ENCODE measurements around the gene MAML2. TPM values are rescaled to one million over a fixed set of nuclear protein-coding genes. Genes with fewer than 3 reads are reported as not detected.
"Not testable (repeated sequence)": the region's sequence is repeated elsewhere in the genome, so short reads cannot be mapped to it uniquely, and the experiment has no call there.

MAML2 gene
- total RNA-seq, 1 donor: 48.2 TPM

DNA sequence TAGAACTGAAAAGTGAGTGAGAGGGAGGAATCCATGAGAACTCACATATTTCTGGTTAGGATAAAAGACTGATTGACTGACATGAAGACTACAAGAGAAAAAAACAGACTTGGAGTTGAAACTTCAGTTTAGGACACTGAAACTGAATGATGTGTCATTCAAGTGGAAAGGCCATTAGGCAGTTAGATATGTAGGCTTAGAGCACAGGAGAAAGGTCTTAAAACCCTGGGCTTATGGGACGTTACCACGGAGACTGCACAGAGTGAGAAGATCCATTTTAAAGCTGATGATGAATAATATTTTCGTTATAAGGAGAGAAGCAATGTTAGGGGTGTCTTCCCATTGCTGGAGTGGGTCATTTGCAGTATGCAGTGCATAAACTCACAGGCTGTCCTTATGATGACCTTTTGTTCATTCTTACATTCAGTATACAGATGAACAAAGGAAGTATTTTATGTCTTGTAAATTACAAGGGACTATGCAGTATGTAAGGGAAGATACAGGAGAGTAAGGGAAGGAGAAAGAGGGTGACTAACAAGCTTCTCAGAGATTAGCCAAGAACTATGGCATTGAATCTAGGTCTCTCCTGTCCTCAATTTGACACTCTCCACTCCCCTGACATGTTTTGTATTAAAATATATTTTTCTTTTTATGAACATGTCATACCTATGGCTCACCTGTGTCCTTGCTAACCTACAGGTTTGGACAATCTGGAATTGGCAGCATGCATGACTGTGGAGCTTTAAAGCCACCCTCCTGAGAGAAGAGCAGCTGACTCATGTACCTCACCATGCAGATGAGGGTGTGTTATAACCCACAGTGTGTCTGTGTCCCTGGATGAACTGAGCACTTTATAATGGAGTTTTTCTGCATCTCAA is 63.7 kb downstream of the MAML2 start:
- H3K4me3 ChIP-seq (ENCODE audit: low read length): no peak overlapping the region
- no peaks in the 10 kb centered on the region for H3K27me3 ChIP-seq (ENCODE audit: insufficient read depth, low read length)
- H3K4me1 ChIP-seq (ENCODE audit: insufficient read depth, low read length): peaks cover 18% of the 10 kb centered on the region
- H3K9me3 ChIP-seq (ENCODE audit: low read depth, low read length): no peaks in the 10 kb centered on the region

DNA sequence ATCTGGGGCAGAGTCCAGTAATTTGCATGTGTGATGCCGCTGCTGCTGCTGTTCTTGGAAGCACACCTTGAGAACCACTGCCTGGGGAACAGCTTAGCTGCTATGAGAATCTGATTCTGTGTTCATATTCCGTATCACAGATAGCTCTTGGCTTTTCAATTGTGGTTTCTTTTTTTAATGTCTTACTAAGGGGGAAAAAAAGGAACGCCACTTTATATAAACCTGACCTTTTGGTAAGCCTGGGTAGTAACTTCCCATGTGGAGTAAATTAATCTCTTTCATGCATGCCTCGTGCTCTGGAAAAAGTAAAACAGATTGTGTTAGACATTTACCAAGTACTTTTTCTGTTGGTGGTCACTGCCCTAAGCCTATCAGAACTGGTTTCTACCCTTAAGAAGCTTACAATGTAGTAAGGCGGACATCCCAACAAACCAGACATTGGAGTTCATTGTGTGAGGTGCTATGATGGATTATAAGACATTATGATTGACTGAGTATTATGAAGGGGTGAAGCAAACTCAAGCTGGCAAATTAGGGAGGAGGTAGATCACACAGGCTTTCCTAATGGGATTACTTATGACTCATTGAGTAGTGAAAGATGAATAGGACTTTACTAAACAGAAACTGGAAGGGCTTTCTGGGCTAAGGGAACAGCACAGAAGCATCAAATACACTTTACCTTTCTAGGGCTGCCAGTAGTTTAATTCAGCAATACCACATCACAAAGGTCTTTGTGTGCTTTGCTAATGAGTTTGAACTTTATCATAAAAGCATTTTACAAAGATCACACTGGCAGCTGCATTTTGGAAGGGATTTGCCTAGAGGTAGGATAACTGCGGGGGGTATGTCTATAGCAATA is 64.7 kb downstream of the MAML2 start:
- Histone ChIP-seq H3K4me1 (ENCODE audit: insufficient read depth, low read length) (peaks cover 18% of the 10 kb centered on the region), H3K27me3 (ENCODE audit: insufficient read depth, low read length) (no peaks in the 10 kb centered on the region), H3K4me3 (ENCODE audit: low read length) (no peak overlapping the region), H3K9me3 (ENCODE audit: low read depth, low read length) (no peaks in the 10 kb centered on the region)

DNA sequence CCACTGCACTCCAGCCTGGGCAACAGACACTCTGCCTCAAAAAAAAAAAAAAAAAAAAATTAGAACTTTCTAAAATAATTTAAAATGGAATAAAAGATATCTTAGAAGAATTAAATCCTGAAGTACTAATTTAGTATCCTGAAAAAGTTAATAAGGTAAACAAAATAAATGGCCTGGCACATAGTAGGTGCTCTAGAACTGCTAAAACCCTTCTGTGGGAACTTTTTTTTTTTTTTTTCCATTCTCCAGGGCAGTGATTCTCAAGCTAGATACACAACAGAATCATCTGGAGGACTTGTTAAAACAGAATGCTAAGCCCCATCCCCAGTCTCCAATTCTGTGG is 65.3 kb downstream of the MAML2 start:
- no peak overlapping the region for H3K4me3 ChIP-seq (ENCODE audit: low read length)
- H3K9me3 ChIP-seq (ENCODE audit: low read depth, low read length): no peaks in the 10 kb centered on the region
- H3K27me3 ChIP-seq (ENCODE audit: insufficient read depth, low read length): no peaks in the 10 kb centered on the region
- H3K4me1 ChIP-seq (ENCODE audit: insufficient read depth, low read length): peaks cover 18% of the 10 kb centered on the region

DNA sequence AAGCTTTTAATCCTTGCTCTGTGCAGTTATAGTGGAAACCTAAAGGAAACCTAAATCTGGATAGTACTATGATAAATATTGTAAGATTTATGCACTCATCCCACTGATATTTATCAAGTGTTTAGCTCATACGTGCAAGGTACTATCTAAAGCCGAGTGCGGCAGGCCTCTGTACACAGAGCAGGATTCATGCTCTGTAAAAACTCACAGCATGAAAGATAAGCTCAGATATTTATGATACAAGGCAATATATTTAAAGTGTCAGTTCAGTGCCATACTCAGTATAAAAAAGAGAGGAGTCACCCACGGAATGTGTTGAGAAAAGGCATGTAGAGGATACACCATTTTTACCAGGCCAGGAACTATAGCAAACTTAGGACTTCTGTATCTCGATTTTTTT is 66.2 kb downstream of the MAML2 start:
- Histone ChIP-seq H3K4me1 (ENCODE audit: insufficient read depth, low read length) (peaks cover 18% of the 10 kb centered on the region), H3K27me3 (ENCODE audit: insufficient read depth, low read length) (no peaks in the 10 kb centered on the region), H3K4me3 (ENCODE audit: low read length) (no peak overlapping the region), H3K9me3 (ENCODE audit: low read depth, low read length) (no peaks in the 10 kb centered on the region)

DNA sequence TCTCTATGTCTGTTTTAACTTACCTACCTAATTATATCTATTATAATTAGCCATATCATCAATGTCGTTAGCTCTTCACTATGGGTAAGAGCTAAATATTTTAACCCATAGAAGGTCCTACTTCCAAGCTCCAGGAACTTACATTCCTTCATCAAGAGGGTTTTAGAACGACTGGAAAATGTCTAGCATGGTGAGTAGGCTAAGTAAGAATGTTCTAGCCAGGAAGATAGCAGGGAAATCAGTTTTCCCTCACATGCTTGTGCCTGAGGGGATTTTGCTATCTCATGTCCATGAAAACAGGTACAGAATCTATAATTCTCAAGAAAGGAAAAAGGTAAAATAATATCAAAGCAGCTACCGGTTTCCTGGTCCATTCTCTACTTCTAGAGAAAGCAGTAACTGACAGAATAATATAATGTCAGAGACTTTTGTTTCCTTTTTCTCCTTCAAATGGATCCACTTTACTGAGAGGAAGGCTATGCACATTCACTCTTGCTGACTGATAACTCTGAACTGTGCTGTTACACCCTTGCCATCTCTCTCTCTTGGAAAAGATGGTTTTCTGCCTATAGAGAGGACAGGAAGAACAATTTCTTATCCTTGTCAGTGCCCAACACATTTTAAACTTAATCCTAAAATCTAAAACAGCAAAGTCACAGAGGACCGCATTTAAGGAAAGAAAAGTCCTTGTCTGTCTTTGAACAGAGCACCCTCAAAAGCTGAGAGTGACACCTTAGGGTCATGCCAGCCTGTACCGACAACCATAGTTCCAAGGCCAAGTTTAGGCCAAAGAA is 67.0 kb downstream of the MAML2 start:
- Histone ChIP-seq H3K27me3 (ENCODE audit: insufficient read depth, low read length) (no peaks in the 10 kb centered on the region), H3K4me1 (ENCODE audit: insufficient read depth, low read length) (peaks cover 18% of the 10 kb centered on the region), H3K9me3 (ENCODE audit: low read depth, low read length) (no peaks in the 10 kb centered on the region), H3K4me3 (ENCODE audit: low read length) (no peak overlapping the region)

DNA sequence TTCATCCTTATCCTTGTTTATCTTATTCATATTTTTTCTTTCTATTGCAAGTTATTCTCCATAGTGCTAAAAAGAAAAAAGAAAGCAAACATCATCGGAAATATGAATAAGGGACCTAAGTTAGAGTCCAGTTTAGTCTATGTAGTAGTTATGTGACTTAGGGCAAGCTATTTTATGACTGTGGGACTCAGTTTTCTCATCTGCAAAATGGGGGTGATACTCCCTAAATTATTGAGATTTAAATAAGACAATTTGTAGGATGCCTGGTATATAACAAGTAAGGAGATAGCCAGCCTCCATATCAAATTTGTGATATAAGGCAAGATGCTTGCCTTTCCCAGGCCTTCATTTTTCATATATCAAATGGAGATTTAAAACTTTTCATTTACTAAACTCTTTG is 69.5 kb downstream of the MAML2 start:
- Histone ChIP-seq H3K9me3 (ENCODE audit: low read depth, low read length) (no peaks in the 10 kb centered on the region), H3K27me3 (ENCODE audit: insufficient read depth, low read length) (no peaks in the 10 kb centered on the region), H3K4me1 (ENCODE audit: insufficient read depth, low read length) (peaks cover 10% of the 10 kb centered on the region), H3K4me3 (ENCODE audit: low read length) (no peak overlapping the region)

DNA sequence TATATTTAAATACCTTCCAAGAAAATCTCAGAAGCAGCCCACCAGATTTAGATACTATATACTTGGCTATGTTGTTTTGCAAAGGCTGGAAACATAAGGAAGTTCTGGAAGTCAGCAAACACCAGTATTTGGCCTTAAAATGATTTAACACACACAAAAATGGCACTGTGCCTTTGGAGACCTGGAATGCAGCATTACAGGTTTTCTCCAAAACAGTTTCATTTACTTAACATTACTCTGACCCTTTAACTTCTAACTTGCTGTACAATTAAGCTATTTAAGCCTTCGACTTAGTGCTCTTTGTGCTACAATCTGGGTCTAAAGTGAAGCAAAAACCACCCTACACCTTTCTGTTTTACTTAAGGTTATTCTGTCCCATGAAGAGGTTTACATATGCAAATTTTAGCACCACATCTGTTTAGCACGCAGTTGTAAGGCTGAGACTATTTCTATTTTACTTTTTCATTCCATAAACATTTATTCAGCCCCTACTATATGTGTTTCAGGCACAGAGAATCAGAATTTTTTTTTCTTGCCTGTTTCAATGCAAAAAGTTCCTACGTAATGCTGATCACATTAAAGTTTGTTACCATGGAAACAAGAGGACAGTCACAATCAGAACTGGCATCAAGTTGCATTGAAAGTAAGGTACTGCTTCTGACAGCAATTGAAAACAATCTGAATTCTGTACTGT is 70.3 kb downstream of the MAML2 start:
- Histone ChIP-seq H3K27me3 (ENCODE audit: insufficient read depth, low read length) (no peaks in the 10 kb centered on the region), H3K4me3 (ENCODE audit: low read length) (no peak overlapping the region)

DNA sequence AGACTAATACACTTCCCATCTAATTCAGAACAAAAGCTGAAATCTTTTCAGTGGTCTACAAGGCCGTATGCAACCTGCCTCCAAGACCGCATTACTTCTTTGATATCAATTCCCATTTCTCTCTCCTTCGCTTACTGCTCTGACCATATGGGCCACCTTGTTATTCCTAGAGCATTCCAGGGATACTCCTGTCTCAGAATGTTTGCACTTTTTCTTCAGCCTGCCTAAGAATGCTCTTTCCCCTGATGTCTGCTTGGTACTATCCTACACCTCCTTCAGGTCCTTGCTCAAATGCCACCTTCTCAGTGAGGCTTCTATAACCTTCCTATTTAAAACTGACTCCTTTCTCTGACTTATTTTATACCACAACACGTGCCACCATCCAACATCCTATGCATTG is 71.2 kb downstream of the MAML2 start:
- no peak overlapping the region for H3K4me3 ChIP-seq (ENCODE audit: low read length)
- no peaks in the 10 kb centered on the region for H3K9me3 ChIP-seq (ENCODE audit: low read depth, low read length)
- peaks cover 25% of the 10 kb centered on the region for H3K4me1 ChIP-seq (ENCODE audit: insufficient read depth, low read length)
- no peaks in the 10 kb centered on the region for H3K27me3 ChIP-seq (ENCODE audit: insufficient read depth, low read length)

More for the DNA sequence above, 70.3 kb downstream of the MAML2 start:
- Histone ChIP-seq H3K4me1 (ENCODE audit: insufficient read depth, low read length) (peaks cover 18% of the 10 kb centered on the region), H3K9me3 (ENCODE audit: low read depth, low read length) (no peaks in the 10 kb centered on the region)

DNA sequence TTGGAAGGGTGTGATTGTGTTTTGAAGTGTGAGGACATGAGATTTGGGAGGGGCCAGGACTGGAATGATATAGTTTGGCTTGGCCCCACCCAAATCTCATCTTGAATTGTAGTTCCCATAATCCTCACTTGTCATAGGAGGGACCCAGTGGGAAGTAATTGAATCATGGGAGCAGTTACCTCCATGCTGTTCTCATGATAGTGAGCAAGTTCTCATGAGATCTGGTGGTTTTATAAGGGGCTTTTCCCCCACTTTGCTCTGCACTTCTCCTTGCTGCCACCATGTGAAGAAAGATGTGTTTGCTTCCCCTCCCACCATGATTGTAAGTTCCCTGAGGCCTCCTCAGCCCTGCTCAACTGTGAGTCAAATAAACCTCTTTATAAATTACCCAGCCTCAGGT is 71.6 kb downstream of the MAML2 start:
- H3K4me3 ChIP-seq (ENCODE audit: low read length); H3K27me3 ChIP-seq (ENCODE audit: insufficient read depth, low read length); H3K9me3 ChIP-seq (ENCODE audit: low read depth, low read length): not testable (repeated sequence)
- peaks cover 21% of the 10 kb centered on the region for H3K4me1 ChIP-seq (ENCODE audit: insufficient read depth, low read length)

DNA sequence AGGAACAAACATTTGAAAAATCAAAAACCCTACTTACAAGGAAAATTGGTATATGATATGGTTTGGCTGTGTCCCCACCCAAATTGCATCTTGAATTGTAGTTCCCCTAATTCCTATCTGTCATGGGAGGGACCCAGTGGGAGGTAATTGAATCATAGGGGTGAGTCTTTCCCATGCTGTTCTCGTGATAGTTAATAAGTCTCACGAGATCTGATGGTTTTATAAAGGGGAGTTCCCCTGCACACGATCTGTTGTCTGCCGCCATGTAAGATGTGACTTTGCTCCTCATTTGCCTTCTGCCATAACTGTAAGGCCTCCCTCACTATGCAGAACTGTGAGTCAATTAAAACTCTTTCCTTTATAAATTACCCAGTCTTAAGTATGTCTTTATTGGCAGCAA is 74.5 kb downstream of the MAML2 start:
- peaks cover 46% of the 10 kb centered on the region for H3K4me1 ChIP-seq (ENCODE audit: insufficient read depth, low read length)
- H3K27me3 ChIP-seq (ENCODE audit: insufficient read depth, low read length); H3K9me3 ChIP-seq (ENCODE audit: low read depth, low read length); H3K4me3 ChIP-seq (ENCODE audit: low read length): not testable (repeated sequence)

DNA sequence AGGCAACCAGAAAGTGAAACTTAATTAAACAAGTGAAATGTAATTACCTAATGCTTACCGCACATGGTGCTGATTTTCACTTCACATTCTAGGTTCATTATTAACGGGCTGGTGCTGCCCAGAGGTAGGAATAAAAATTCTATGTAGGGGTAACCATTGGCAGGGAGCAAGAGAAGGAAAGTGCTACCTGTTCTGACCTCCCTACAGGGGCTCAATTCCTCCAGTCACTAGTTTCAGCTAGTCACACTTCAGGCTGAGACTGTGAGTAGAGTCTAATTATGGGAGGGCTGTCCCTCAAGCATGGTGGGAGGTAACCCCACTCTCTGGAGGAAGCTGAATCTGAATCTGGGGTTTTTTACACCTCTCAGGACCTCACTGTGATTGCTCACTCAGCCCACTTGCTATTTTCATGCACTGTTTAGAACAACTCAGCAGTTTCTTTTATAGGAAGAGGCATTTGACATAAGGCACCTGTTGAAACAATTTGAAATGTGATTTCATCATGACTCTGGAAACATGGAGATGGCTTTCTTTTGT is 75.4 kb downstream of the MAML2 start:
- no peak overlapping the region for H3K4me3 ChIP-seq (ENCODE audit: low read length)
- H3K9me3 ChIP-seq (ENCODE audit: low read depth, low read length): no peaks in the 10 kb centered on the region
- no peaks in the 10 kb centered on the region for H3K27me3 ChIP-seq (ENCODE audit: insufficient read depth, low read length)
- H3K4me1 ChIP-seq (ENCODE audit: insufficient read depth, low read length): peaks cover 54% of the 10 kb centered on the region

DNA sequence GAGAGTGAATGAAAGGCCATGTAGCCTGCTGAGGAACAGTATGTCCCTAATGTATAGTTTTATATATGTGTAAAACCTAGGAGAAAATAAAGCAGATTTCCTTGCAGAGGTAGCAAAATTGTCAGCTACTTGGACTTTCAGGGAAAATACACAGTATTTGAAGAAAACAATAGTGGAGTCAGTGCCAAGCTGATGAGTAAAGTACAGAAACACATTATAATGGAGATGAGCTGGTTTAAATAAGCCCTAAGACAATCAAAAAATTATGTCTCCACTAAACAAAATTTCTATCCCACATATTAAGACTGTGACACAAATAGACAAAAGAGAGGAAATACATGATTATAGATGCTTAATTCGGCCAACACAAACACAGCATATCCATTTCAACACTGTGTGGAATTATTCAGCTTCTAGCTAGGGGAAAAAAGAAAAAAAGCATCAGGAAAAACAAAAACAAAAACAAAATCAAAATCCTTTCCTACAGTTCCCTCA is 75.9 kb downstream of the MAML2 start:
- peaks cover 57% of the 10 kb centered on the region for H3K4me1 ChIP-seq (ENCODE audit: insufficient read depth, low read length)
- H3K4me3 ChIP-seq (ENCODE audit: low read length): no peak overlapping the region
- no peaks in the 10 kb centered on the region for H3K27me3 ChIP-seq (ENCODE audit: insufficient read depth, low read length)
- no peaks in the 10 kb centered on the region for H3K9me3 ChIP-seq (ENCODE audit: low read depth, low read length)

DNA sequence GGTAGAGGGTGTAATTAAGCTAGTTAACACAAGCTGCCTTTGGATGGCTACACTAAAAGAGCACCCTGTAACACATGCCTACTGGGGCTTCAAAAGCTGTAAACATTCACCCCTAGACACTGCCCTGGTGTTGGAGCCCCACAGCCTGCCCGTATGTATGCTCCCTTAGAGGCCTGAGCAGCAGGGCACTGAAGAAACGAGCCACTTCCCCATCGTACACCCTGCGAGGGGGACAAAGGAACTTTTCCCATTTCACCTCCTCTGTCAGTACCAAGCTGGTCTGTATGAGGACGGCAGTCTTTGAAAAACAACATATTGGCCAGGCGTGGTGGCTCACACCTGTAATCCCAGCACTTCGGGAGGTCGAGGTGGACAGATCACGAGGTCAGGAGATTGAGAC is 77.0 kb downstream of the MAML2 start:
- no peaks in the 10 kb centered on the region for H3K9me3 ChIP-seq (ENCODE audit: low read depth, low read length)
- no peak overlapping the region for H3K4me3 ChIP-seq (ENCODE audit: low read length)
- peaks cover 57% of the 10 kb centered on the region for H3K4me1 ChIP-seq (ENCODE audit: insufficient read depth, low read length)
- H3K27me3 ChIP-seq (ENCODE audit: insufficient read depth, low read length): no peaks in the 10 kb centered on the region

DNA sequence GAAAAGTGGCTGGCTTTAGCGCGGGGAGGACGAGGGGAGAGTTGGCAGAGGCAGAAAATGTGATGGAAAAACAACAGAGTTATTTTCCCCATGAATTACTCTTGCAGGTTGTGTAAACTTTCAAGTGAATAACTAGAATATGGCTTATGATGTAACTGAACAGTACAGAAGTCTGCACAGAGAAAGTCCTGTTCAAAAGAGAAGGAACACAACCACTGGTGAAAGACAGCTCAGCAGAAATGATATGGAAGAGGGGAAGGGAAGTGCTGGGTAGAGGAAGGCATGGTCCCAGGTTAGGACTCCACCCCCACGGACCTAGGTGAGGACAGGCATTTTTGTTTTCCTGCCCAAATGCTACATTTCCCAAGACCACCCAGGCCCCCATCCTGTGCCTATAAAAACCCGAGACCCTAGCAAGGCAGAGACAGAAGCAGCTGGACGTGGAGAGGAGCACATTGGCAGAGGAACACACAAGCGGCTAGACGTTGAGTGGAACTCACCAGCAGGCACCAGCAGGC is 77.7 kb downstream of the MAML2 start:
- H3K4me1 ChIP-seq (ENCODE audit: insufficient read depth, low read length): peaks cover 59% of the 10 kb centered on the region
- no peaks in the 10 kb centered on the region for H3K27me3 ChIP-seq (ENCODE audit: insufficient read depth, low read length)
- no peaks in the 10 kb centered on the region for H3K9me3 ChIP-seq (ENCODE audit: low read depth, low read length)
- H3K4me3 ChIP-seq (ENCODE audit: low read length): no peak overlapping the region

All from mononuclear cell (primary cell).